B cell (primary cell): Measurements from ENCODE around the gene SCNN1G. TPM values are rescaled to one million over a fixed set of nuclear protein-coding genes. Genes with fewer than 3 reads are reported as not detected.
"Not testable (repeated sequence)": the region's sequence is repeated elsewhere in the genome, so short reads cannot be mapped to it uniquely, and the experiment has no call there.

ENCODE experiments used
- ATAC-seq: fragments of 200-7000 bp; cut with Tn5 transposase; one replicate; pipeline ENCODE4 v1.10.0; 2021; ENCODE audit warnings: low read depth, mild to moderate bottlenecking, moderate number of reproducible peaks, moderate library complexity
- CTCF ChIA-PET: fragments of 350-600 bp; sonication (Branson Sonifier 250); formaldehyde crosslinking; loops from one replicate; lab custom pipeline; 2021; ENCODE audit warnings: antibody characterized with exemption, inconsistent platforms; lab: Charles Lee
- POLR2A ChIA-PET: fragments of 350-600 bp; sonication (Branson Sonifier 250); formaldehyde crosslinking; loops from one replicate; lab custom pipeline; 2021; ENCODE audit warnings: antibody characterized with exemption; lab: Charles Lee
- DNase-seq: peaks from one replicate; pipeline ENCODE4 v3.0.0; 2013
- H2AFZ ChIP-seq: 2 replicates; pipeline ENCODE4 v1.6.1; 2012; ENCODE audit warnings: mild to moderate bottlenecking, low read depth, low read length; ENCODE audit not compliant: insufficient read depth, poor library complexity, severe bottlenecking
- H3K27ac ChIP-seq, 2 donors: 1 replicate in 1 of 2; 2 replicates in 1 of 2; pipeline ENCODE4 v1.5.1; 2012 to 2013; ENCODE audit warnings: low read length in 2 of 2, mild to moderate bottlenecking in 2 of 2, moderate library complexity in 1 of 2
- H3K27me3 ChIP-seq, 4 experiments: fragments of 200-600 bp in 1 of 4; sonication (generic) in 1 of 4; replicated peaks in 1 of 4; 1 replicate in 2 of 4; 2 replicates in 2 of 4; pipeline versions ENCODE4 v1.6.1 to v1.7.0; 2013 to 2016; ENCODE audit warnings: low read length in 3 of 4, mild to moderate bottlenecking in 2 of 4, mixed read lengths in 1 of 4, moderate library complexity in 1 of 4; ENCODE audit not compliant: insufficient read depth in 4 of 4, control insufficient read depth in 3 of 4; ENCODE audit errors: control extremely low read depth in 1 of 4
- H3K36me3 ChIP-seq, 2 experiments: replicated peaks in 1 of 2; 1 replicate in 1 of 2; 2 replicates in 1 of 2; pipeline versions ENCODE4 v1.6.1 to v1.7.1; 2013; ENCODE audit warnings: low read length in 1 of 2; ENCODE audit not compliant: insufficient read depth in 2 of 2, control insufficient read depth in 1 of 2; ENCODE audit errors: control extremely low read depth in 1 of 2, extremely low read depth in 1 of 2
- H3K4me1 ChIP-seq, 2 donors: fragments of 200-600 bp in 1 of 2; sonication (generic) in 1 of 2; 1 replicate in 1 of 2; 2 replicates in 1 of 2; pipeline versions ENCODE4 v1.5.1 to v1.6.1; 2013 to 2017; ENCODE audit warnings: low read length in 2 of 2; ENCODE audit not compliant: control insufficient read depth in 2 of 2, insufficient read depth in 2 of 2
- H3K4me2 ChIP-seq: replicated peaks from 2 replicates; pipeline ENCODE3; 2012; ENCODE audit warnings: mild to moderate bottlenecking, low read depth, low read length; ENCODE audit not compliant: poor library complexity, severe bottlenecking
- H3K4me3 ChIP-seq, 5 experiments: fragments of 200-600 bp in 1 of 5; sonication (generic) in 1 of 5; 1 replicate in 3 of 5; 2 replicates in 2 of 5; pipeline versions ENCODE4 v1.5.1 to v1.7.0; 2011 to 2016; ENCODE audit warnings: low read length in 4 of 5, mild to moderate bottlenecking in 4 of 5, low read depth in 2 of 5, control low read depth in 1 of 5, moderate library complexity in 1 of 5; ENCODE audit not compliant: insufficient read depth in 1 of 5; ENCODE audit errors: control extremely low read depth in 1 of 5, extremely low read depth in 1 of 5
- H3K79me2 ChIP-seq: fragments of 200-600 bp; sonication (generic); one replicate; pipeline ENCODE4 v1.6.0; 2016; ENCODE audit warnings: low read length; ENCODE audit not compliant: control insufficient read depth, insufficient read depth
- H3K9ac ChIP-seq: fragments of 200-600 bp; sonication (generic); 2 replicates; pipeline ENCODE4 v1.6.1; 2017; ENCODE audit warnings: mild to moderate bottlenecking, low read length, moderate library complexity
- H3K9me3 ChIP-seq, 3 donors: one replicate each; pipeline versions ENCODE4 v1.6.1 to v1.7.1; 2013; ENCODE audit warnings: low read length in 2 of 3; ENCODE audit not compliant: control insufficient read depth in 2 of 3, insufficient read depth in 1 of 3; ENCODE audit errors: control extremely low read depth in 1 of 3
- H4K20me1 ChIP-seq: 2 replicates; pipeline ENCODE4 v1.6.0; 2012; ENCODE audit warnings: mild to moderate bottlenecking, low read length; ENCODE audit not compliant: insufficient read depth, control insufficient read depth, poor library complexity, severe bottlenecking
- H3K27ac Mint-ChIP-seq: one replicate; pipeline ENCODE4 v1.8.0; 2021; ENCODE audit warnings: mixed read lengths
- H3K27me3 Mint-ChIP-seq: one replicate; pipeline ENCODE4 v1.8.0; 2021; ENCODE audit warnings: mixed read lengths
- H3K4me1 Mint-ChIP-seq: one replicate; pipeline ENCODE4 v1.8.0; 2021; ENCODE audit warnings: mixed read lengths
- H3K4me3 Mint-ChIP-seq: one replicate; pipeline ENCODE4 v1.8.0; 2021; ENCODE audit warnings: mixed read lengths
- H3K9me3 Mint-ChIP-seq: one replicate; pipeline ENCODE4 v1.8.0; 2022; ENCODE audit warnings: mixed read lengths; ENCODE audit not compliant: insufficient read depth
- CTCF ChIP-seq: fragments of 200-600 bp; IDR thresholded peaks from one replicate; pipeline ENCODE4 v1.8.0; 2022; ENCODE audit warnings: antibody characterized with exemption, mild to moderate bottlenecking
- EZH2 ChIP-seq: IDR thresholded peaks from 2 replicates; pipeline ENCODE4 v1.6.1; 2012; ENCODE audit warnings: borderline replicate concordance, low read depth, mild to moderate bottlenecking, moderate library complexity, low read length; ENCODE audit not compliant: insufficient read depth, poor library complexity, severe bottlenecking
- WGBS: methylation state at CpG from one replicate; pipeline ENCODE4 v1.1.5; 2013; ENCODE audit warnings: missing lambda C conversion rate; ENCODE audit not compliant: insufficient coverage; 5-methylcytosine and 5-hydroxymethylcytosine counted together
- intact Hi-C: fragments of 100-400 bp; cut with micrococcal nuclease; formaldehyde crosslinking; loops from one replicate; pipeline ENCODE4 v1.10.0; 2022
- polyA plus RNA-seq: library from polyadenylated mRNA; depleted of rRNA; stranded (reverse); fragments of >200 nt; gene quantifications from 2 replicates; pipeline ENCODE4 v1.2.3, GENCODE V29; 2012
- total RNA-seq, 2 donors: library from RNA; stranded (reverse); fragments of 120-200 nt in 1 of 2; gene quantifications; 1 replicate in 1 of 2; 2 replicates in 1 of 2; pipeline versions ENCODE4 v1.2.3 to v1.2.4, GENCODE V29; 2013 to 2022

SCNN1G gene
- total and polyA plus RNA-seq, 2 donors (not counting 1 experiment from before 2014, with no cell fraction given): not detected

- no peaks in the 10 kb centered on the region for H4K20me1 ChIP-seq
- H3K9ac ChIP-seq: no peak overlapping the region
- peaks cover 0 to 5% (median 4%) of the 10 kb centered on the region in 3 donors for H3K9me3 ChIP-seq
- Mint-ChIP-seq H3K27ac (no peak overlapping the region), H3K9me3 (peaks cover 3% of the 10 kb centered on the region), H3K4me3 (no peak overlapping the region), H3K27me3 (peaks cover 19% of the 10 kb centered on the region), H3K4me1 (no peaks in the 10 kb centered on the region)
- no peaks in the 10 kb centered on the region for H3K36me3 ChIP-seq
- no peak for DNase-seq
- no peaks in the 10 kb centered on the region for H3K79me2 ChIP-seq
- no peak for TF ChIP-seq EZH2
- no peak for TF ChIP-seq CTCF
- no peak for ATAC-seq
- no peak overlapping the region for H3K4me3 ChIP-seq
- no peak overlapping the region for H3K4me2 ChIP-seq
- ChIA-PET POLR2A (no interaction called here), CTCF (no interaction called here)
- no peaks in the 10 kb centered on the region for H3K4me1 ChIP-seq
- WGBS: 94% methylated on average over 3 of the region's 5 CpGs
- intact Hi-C loops: no loop called here
- H3K27me3 ChIP-seq: no peaks in the 10 kb centered on the region
- H3K27ac ChIP-seq: no peak overlapping the region
- H2AFZ ChIP-seq: no peak overlapping the region
Measured at GRCh38 chr16:23252310-23252709, 69.8 kb downstream of the SCNN1G start.

- H3K27me3 ChIP-seq, H3K27ac ChIP-seq, H4K20me1 ChIP-seq, DNase-seq, ATAC-seq, H3K9ac ChIP-seq, H3K9me3 ChIP-seq, CTCF ChIA-PET, H3K4me1 ChIP-seq, H3K27ac Mint-ChIP-seq, H3K4me3 ChIP-seq, H2AFZ ChIP-seq, H3K4me1 Mint-ChIP-seq, H3K79me2 ChIP-seq, H3K4me3 Mint-ChIP-seq, H3K9me3 Mint-ChIP-seq, H3K36me3 ChIP-seq, intact Hi-C loops, POLR2A ChIA-PET, H3K4me2 ChIP-seq: not testable (repeated sequence)
- WGBS: no CpG with 5 or more reads among the region's 1 CpG
- H3K27me3 Mint-ChIP-seq: peaks cover 22% of the 10 kb centered on the region
Measured at GRCh38 chr16:23253650-23254049, 71.1 kb downstream of the SCNN1G start.
